Nephron (organoid): ENCODE data around the gene ZNF800.

Experiments
- H3K27ac Mint-ChIP-seq, 3 experiments: 2 replicates each; pipeline ENCODE4 v1.8.0; 2020; ENCODE audit warnings: mixed read lengths in 3 of 3, mild to moderate bottlenecking in 2 of 3, moderate library complexity in 1 of 3
- H3K27me3 Mint-ChIP-seq: 2 replicates; pipeline ENCODE4 v1.8.0; 2021; ENCODE audit warnings: low read depth, mild to moderate bottlenecking, moderate library complexity, mixed read lengths
- H3K36me3 Mint-ChIP-seq: 2 replicates; pipeline ENCODE4 v1.8.0; 2020; ENCODE audit warnings: low read depth, mixed read lengths
- H3K4me1 Mint-ChIP-seq: 2 replicates; pipeline ENCODE4 v1.8.0; 2020; ENCODE audit warnings: mixed read lengths
- H3K4me3 Mint-ChIP-seq, 3 experiments: 2 replicates each; pipeline ENCODE4 v1.8.0; 2020; ENCODE audit warnings: mild to moderate bottlenecking in 3 of 3, mixed read lengths in 3 of 3, moderate library complexity in 2 of 3
- H3K9me3 Mint-ChIP-seq: 2 replicates; pipeline ENCODE4 v1.8.0; 2020; ENCODE audit warnings: mixed read lengths
- TF ChIP-seq, protein P1 (sequence below), 3 experiments: fragments of 200-600 bp; sonication (generic); IDR thresholded peaks; one replicate each; pipeline ENCODE4 v1.5.0; 2021; ENCODE audit warnings: antibody characterized with exemption in 3 of 3; ENCODE audit not compliant: unreplicated experiment in 3 of 3

ZNF800 gene

DNA sequence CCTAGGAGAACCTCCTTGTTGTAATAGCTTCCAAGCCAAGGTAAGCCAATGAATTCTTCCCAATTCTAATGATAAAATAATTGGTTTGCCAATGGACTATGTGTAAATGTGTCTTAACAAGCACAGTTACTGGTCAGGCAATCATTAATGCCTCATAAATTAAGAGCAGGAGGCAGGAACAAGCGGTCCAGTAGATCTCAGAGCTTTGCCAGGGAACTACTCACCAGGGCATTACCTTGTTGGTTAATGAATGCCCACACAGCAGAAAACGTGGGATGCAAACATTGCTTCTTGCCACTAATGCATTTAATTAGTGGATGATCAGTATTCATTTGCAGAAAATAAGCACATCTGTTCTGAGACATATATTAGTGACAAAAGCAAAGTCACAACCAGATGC is 26.7 kb upstream of the ZNF800 start:
- Mint-ChIP-seq H3K9me3 (no peaks in the 10 kb centered on the region), H3K27ac (no peak overlapping the region), H3K4me3 (no peak overlapping the region), H3K4me1 (no peaks in the 10 kb centered on the region), H3K36me3 (no peaks in the 10 kb centered on the region), H3K27me3 (peaks cover 7% of the 10 kb centered on the region)
- TF ChIP-seq, protein P1, sequence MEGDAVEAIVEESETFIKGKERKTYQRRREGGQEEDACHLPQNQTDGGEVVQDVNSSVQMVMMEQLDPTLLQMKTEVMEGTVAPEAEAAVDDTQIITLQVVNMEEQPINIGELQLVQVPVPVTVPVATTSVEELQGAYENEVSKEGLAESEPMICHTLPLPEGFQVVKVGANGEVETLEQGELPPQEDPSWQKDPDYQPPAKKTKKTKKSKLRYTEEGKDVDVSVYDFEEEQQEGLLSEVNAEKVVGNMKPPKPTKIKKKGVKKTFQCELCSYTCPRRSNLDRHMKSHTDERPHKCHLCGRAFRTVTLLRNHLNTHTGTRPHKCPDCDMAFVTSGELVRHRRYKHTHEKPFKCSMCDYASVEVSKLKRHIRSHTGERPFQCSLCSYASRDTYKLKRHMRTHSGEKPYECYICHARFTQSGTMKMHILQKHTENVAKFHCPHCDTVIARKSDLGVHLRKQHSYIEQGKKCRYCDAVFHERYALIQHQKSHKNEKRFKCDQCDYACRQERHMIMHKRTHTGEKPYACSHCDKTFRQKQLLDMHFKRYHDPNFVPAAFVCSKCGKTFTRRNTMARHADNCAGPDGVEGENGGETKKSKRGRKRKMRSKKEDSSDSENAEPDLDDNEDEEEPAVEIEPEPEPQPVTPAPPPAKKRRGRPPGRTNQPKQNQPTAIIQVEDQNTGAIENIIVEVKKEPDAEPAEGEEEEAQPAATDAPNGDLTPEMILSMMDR (IDR thresholded peaks at IDR 0.05; ENCODE audit: unreplicated experiment in 3 of 3): no peak

DNA sequence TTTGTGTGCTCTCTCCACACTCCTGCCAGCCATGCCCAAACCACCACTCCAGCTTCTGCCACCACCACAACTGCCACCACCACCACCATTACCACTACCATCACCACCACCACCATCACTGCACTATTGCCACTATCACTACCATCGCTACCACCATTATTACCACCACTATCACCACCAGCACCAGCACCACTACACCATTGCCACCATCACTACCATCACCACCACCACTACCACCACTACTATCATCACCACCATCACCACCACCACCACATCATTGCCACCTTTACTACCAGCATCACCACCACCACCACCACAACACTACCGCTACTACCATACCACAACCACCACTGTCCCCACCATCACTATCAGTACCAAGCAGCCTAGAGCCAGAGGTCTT is 26.0 kb upstream of the ZNF800 start:
- Mint-ChIP-seq H3K27me3 (peaks cover 4% of the 10 kb centered on the region), H3K27ac (no peak overlapping the region), H3K4me3 (no peak overlapping the region), H3K4me1 (no peaks in the 10 kb centered on the region), H3K36me3 (no peaks in the 10 kb centered on the region), H3K9me3 (no peaks in the 10 kb centered on the region)
- TF ChIP-seq, protein P1 (IDR thresholded peaks at IDR 0.05; ENCODE audit: unreplicated experiment in 3 of 3): no peak

DNA sequence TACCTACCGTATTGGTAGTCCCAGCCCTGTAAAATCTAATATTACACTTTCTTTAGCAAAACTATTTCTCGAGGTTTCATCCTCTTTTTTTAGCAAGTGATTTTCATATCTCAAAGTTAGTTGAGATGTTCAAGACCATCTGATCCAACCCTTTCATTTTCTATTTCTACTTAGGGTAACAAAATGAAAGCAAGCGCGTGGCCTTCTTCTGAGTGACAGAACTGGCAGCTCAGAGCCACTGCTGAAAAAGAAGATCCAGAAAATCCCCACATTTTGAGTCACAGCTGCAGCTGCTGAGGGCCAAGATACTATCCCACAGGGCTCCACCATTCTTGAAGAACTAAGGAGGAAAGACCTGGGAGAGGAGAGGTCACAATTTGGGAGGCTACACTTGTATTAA is 24.8 kb upstream of the ZNF800 start:
- Mint-ChIP-seq H3K4me1 (no peaks in the 10 kb centered on the region), H3K27me3 (peaks cover 4% of the 10 kb centered on the region), H3K27ac (no peak overlapping the region), H3K4me3 (no peak overlapping the region), H3K36me3 (no peaks in the 10 kb centered on the region), H3K9me3 (no peaks in the 10 kb centered on the region)
- TF ChIP-seq, protein P1 (IDR thresholded peaks at IDR 0.05; ENCODE audit: unreplicated experiment in 3 of 3): no peak

DNA sequence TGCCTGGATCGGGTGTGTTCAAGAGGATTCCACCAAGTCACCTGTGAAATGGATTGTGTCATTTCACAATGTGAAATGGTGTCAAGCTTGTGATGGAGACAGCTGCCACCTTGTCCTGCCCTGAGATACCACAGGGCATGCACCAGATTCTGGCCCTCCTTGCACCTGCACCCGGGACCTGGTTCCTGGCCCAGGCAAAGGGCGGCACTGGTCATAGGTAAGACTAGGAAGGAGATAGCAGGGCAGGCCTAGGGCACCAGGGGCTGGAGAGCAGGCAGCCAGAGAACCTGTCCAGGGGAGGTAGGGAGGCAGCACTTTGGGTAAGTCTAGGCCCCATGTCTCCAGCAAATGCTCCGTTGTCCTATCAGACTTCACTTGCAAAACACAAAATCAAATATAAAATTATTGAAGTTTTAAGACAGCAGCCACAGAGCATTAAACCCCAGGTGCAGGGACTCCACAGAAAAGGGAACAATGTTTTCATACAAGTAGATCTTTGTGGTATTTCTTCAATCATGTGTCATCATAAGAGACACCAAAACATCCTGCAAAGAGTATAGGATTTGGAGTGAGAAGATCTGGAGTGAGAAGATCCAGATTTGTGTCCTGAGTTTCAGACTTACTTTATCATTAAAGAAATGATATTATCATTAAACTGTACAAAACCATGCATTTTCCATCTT is 22.7 kb upstream of the ZNF800 start:
- TF ChIP-seq, protein P1 (IDR thresholded peaks at IDR 0.05; ENCODE audit: unreplicated experiment in 3 of 3): no peak
- no peak overlapping the region for H3K27ac Mint-ChIP-seq
- peaks cover 4% of the 10 kb centered on the region for H3K27me3 Mint-ChIP-seq
- no peak overlapping the region for H3K4me3 Mint-ChIP-seq
- H3K9me3 Mint-ChIP-seq: no peaks in the 10 kb centered on the region
- no peaks in the 10 kb centered on the region for H3K4me1 Mint-ChIP-seq
- no peaks in the 10 kb centered on the region for H3K36me3 Mint-ChIP-seq

DNA sequence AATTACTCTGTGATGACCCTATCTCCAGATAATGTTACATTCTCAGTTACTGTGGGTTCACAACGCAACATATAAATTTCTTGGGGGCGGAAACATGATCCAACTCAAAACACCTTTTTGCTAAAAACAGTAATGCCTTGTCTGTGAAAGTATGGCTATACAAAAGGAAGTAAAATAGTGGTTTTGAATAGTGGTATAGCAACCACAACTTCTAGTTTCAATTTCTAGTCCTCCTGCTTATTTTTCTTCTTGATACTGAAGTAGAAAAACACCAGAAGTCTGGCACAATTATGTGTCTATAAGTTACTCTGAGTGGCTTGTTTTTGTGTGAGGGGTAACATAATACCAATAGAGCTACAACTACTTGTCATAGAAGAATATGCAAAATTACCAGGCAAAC is 21.5 kb upstream of the ZNF800 start:
- no peaks in the 10 kb centered on the region for H3K36me3 Mint-ChIP-seq
- H3K27ac Mint-ChIP-seq: no peak overlapping the region
- H3K4me1 Mint-ChIP-seq: no peaks in the 10 kb centered on the region
- H3K4me3 Mint-ChIP-seq: no peak overlapping the region
- H3K27me3 Mint-ChIP-seq: peaks cover 4% of the 10 kb centered on the region
- TF ChIP-seq, protein P1 (IDR thresholded peaks at IDR 0.05; ENCODE audit: unreplicated experiment in 3 of 3): no peak
- H3K9me3 Mint-ChIP-seq: no peaks in the 10 kb centered on the region

DNA sequence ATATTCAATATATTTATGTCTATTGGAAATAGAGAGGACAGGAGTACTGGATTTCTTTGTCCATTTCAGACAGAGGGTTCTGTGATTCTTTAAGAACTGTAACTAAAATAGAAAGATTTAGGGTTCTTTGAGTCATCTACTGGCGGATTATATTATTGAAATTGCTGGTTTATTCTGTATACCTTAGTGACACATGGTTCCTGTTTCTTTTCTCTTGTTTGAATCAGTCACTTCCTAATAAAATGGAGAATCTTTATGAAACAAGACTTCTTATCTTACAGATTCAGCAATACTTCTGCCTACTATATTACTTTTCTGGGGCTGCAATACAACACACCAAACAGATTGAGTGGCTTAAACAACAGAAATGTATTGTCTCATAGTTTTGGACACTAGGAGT is 20.8 kb upstream of the ZNF800 start:
- H3K27ac Mint-ChIP-seq: no peak overlapping the region
- H3K36me3 Mint-ChIP-seq: no peaks in the 10 kb centered on the region
- peaks cover under 1% of the 10 kb centered on the region for H3K27me3 Mint-ChIP-seq
- TF ChIP-seq, protein P1 (IDR thresholded peaks at IDR 0.05; ENCODE audit: unreplicated experiment in 3 of 3): no peak
- H3K4me3 Mint-ChIP-seq: no peak overlapping the region
- no peaks in the 10 kb centered on the region for H3K9me3 Mint-ChIP-seq
- no peaks in the 10 kb centered on the region for H3K4me1 Mint-ChIP-seq
